Peyer's patch (tissue), 4 donors: ENCODE data around the gene MBD4. TPM values are rescaled to one million over a fixed set of nuclear protein-coding genes. Genes with fewer than 3 reads are reported as not detected.

Experiments used
- DNase-seq, 3 donors: peaks; one replicate each; pipeline ENCODE4 v3.0.0-alpha.2; 2017 to 2019
- H3K27ac ChIP-seq, 4 donors: fragments of 200-600 bp; sonication (generic); one replicate each; pipeline ENCODE4 v1.5.1; 2016 to 2019
- H3K27me3 ChIP-seq, 2 donors: fragments of 200-600 bp; sonication (generic); one replicate each; pipeline ENCODE4 v1.5.1; 2019
- H3K36me3 ChIP-seq, 3 donors: fragments of 200-600 bp; sonication (generic); one replicate each; pipeline ENCODE4 v1.5.1; 2016 to 2019
- H3K4me1 ChIP-seq, 4 donors: fragments of 200-600 bp; sonication (generic); one replicate each; pipeline ENCODE4 v1.5.1; 2016 to 2019
- H3K4me3 ChIP-seq, 4 donors: fragments of 200-600 bp; sonication (generic); 1 replicate in 3 of 4; 2 replicates in 1 of 4; pipeline ENCODE4 v1.5.1; 2016 to 2019; ENCODE audit warnings: mild to moderate bottlenecking in 1 of 4
- H3K9me3 ChIP-seq, 4 donors: fragments of 200-600 bp; sonication (generic); one replicate each; pipeline ENCODE4 v1.5.1; 2016 to 2019; ENCODE audit warnings: mild to moderate bottlenecking in 1 of 4
- CTCF ChIP-seq, 6 experiments: fragments of 450-650 bp in 4 of 6; fragments of 200-600 bp in 2 of 6; sonication (generic) in 1 of 6; IDR thresholded peaks; one replicate each; pipeline ENCODE4 v1.5.1; 2017 to 2019; ENCODE audit warnings: antibody characterized with exemption in 6 of 6, mild to moderate bottlenecking in 3 of 6, moderate library complexity in 1 of 6
- POLR2A ChIP-seq, 2 donors: fragments of 450-650 bp; IDR thresholded peaks; one replicate each; pipeline ENCODE4 v1.5.1; 2017; ENCODE audit warnings: antibody characterized with exemption in 2 of 2, mild to moderate bottlenecking in 2 of 2, moderate library complexity in 2 of 2
- total RNA-seq, 4 donors: library from RNA; depleted of rRNA; stranded (reverse); fragments of >200 nt; gene quantifications; one replicate each; pipeline ENCODE4 v1.1.0, GENCODE V29; 2016

Gene MBD4
- total RNA-seq, 4 donors from 2014 or later: 19.8 to 106 (median 38.3) TPM

- Histone ChIP-seq H3K27ac (no peak overlapping the region), H3K27me3 (no peaks in the 10 kb centered on the region), H3K4me1 (no peaks in the 10 kb centered on the region), H3K4me3 (no peak overlapping the region), H3K36me3 (peaks cover 0 to 7% (median 0%) of the 10 kb centered on the region in 3 donors), H3K9me3 (no peaks in the 10 kb centered on the region)
- no peak for DNase-seq
- no peak for TF ChIP-seq CTCF (IDR thresholded peaks at IDR 0.05)
- no peak for TF ChIP-seq POLR2A (IDR thresholded peaks at IDR 0.05)
These were observed 8.6 kb upstream of the MBD4 start for GRCh38 chr3:129448186-129448895.

GRCh38 chr3:129446926-129447325, 7.2 kb upstream of the MBD4 start:
- H3K27me3 ChIP-seq: no peaks in the 10 kb centered on the region
- H3K27ac ChIP-seq: no peak overlapping the region
- H3K4me1 ChIP-seq: peaks cover 0 to 6% (median 0%) of the 10 kb centered on the region in 4 donors
- no peaks in the 10 kb centered on the region for H3K9me3 ChIP-seq
- DNase-seq: no peak
- no peak overlapping the region for H3K4me3 ChIP-seq
- H3K36me3 ChIP-seq: no peaks in the 10 kb centered on the region
- no peak for TF ChIP-seq CTCF (IDR thresholded peaks at IDR 0.05)
- TF ChIP-seq POLR2A (IDR thresholded peaks at IDR 0.05): no peak

- Histone ChIP-seq H3K4me1 (peaks cover 0 to 19% (median 3%) of the 10 kb centered on the region in 4 donors), H3K9me3 (no peaks in the 10 kb centered on the region), H3K36me3 (no peaks in the 10 kb centered on the region), H3K27me3 (no peaks in the 10 kb centered on the region), H3K27ac (peak overlapping the region in 1 of 4 donors; percentile 31), H3K4me3 (no peak overlapping the region)
- DNase-seq: no peak
- TF ChIP-seq POLR2A (IDR thresholded peaks at IDR 0.05): no peak
- no peak for TF ChIP-seq CTCF (IDR thresholded peaks at IDR 0.05)
These were observed 5.7 kb upstream of the MBD4 start for GRCh38 chr3:129445471-129445870.

GRCh38 chr3:129442947-129443346, 3.2 kb upstream of the MBD4 start:
- Histone ChIP-seq H3K4me3 (no peak overlapping the region), H3K4me1 (peaks cover 0 to 31% (median 7%) of the 10 kb centered on the region in 4 donors), H3K27ac (no peak overlapping the region), H3K9me3 (no peaks in the 10 kb centered on the region), H3K27me3 (no peaks in the 10 kb centered on the region), H3K36me3 (peaks cover 0 to under 1% (median 0%) of the 10 kb centered on the region in 3 donors)
- no peak for DNase-seq
- no peak for TF ChIP-seq POLR2A (IDR thresholded peaks at IDR 0.05)
- TF ChIP-seq CTCF (IDR thresholded peaks at IDR 0.05): no peak

- no peak for TF ChIP-seq POLR2A (IDR thresholded peaks at IDR 0.05)
- TF ChIP-seq CTCF (IDR thresholded peaks at IDR 0.05): no peak
- no peak overlapping the region for H3K4me3 ChIP-seq
- H3K4me1 ChIP-seq: peaks cover 0 to 31% (median 8%) of the 10 kb centered on the region in 4 donors
- H3K27ac ChIP-seq: peak overlapping the region in 1 of 4 donors; percentile 94
- peaks cover 0 to 5% (median 0%) of the 10 kb centered on the region in 3 donors for H3K36me3 ChIP-seq
- no peaks in the 10 kb centered on the region for H3K27me3 ChIP-seq
- DNase-seq: no peak
- H3K9me3 ChIP-seq: no peaks in the 10 kb centered on the region
These were observed 2.7 kb upstream of the MBD4 start for GRCh38 chr3:129442486-129442885.
